Neural cell (in vitro differentiated cells): ENCODE measurements around the gene TCF25. TPM values are rescaled to one million over a fixed set of nuclear protein-coding genes. Genes with fewer than 3 reads are reported as not detected.

Source experiments
- H2AFZ ChIP-seq: fragments of 200-600, 300-800 bp; sonication (generic), shearing (Covaris generic); 2 replicates; pipeline ENCODE4 v1.6.0; 2014; ENCODE audit warnings: low read depth, mild to moderate bottlenecking, antibody characterized with exemption, low read length, moderate library complexity
- H3F3A ChIP-seq: fragments of 200-600 bp; shearing (Covaris generic); 2 replicates; pipeline ENCODE4 v1.6.1; 2016; ENCODE audit warnings: mild to moderate bottlenecking, moderate library complexity, mixed read lengths, antibody characterized with exemption, low read length; ENCODE audit not compliant: insufficient read depth, poor library complexity, severe bottlenecking
- H3K27ac ChIP-seq: fragments of 200-600, 300-800 bp; sonication (generic), shearing (Covaris generic); 2 replicates; pipeline ENCODE4 v1.5.1; 2014; ENCODE audit warnings: mild to moderate bottlenecking, low read length, moderate library complexity
- H3K27me3 ChIP-seq: fragments of 300-800, 200-600 bp; sonication (generic), shearing (Covaris generic); 2 replicates; pipeline ENCODE4 v1.6.0; 2014; ENCODE audit warnings: mild to moderate bottlenecking, low read depth, low read length, moderate library complexity; ENCODE audit not compliant: insufficient read depth
- H3K36me3 ChIP-seq: fragments of 300-800, 200-600 bp; sonication (generic), shearing (Covaris generic); 2 replicates; pipeline ENCODE4 v1.5.1; 2014; ENCODE audit warnings: mild to moderate bottlenecking, antibody characterized with exemption, low read length, moderate library complexity; ENCODE audit not compliant: insufficient read depth
- H3K4me2 ChIP-seq: fragments of 300-800, 200-600 bp; sonication (generic), shearing (Covaris generic); 2 replicates; pipeline ENCODE4 v1.6.0; 2014; ENCODE audit warnings: mild to moderate bottlenecking, low read length
- H3K4me3 ChIP-seq: fragments of 300-800, 200-600 bp; sonication (generic), shearing (Covaris generic); 2 replicates; pipeline ENCODE4 v1.5.1; 2014; ENCODE audit warnings: mild to moderate bottlenecking, low read length, moderate library complexity
- H3K79me2 ChIP-seq: fragments of 200-600 bp; shearing (Covaris generic); replicated peaks from 2 replicates; pipeline ENCODE4 v1.6.0; 2014; ENCODE audit warnings: mild to moderate bottlenecking, low read length, moderate library complexity; ENCODE audit not compliant: insufficient read depth
- H3K9ac ChIP-seq: fragments of 300-800, 200-600 bp; sonication (generic), shearing (Covaris generic); 2 replicates; pipeline ENCODE4 v1.6.1; 2016; ENCODE audit warnings: mild to moderate bottlenecking, low read length, mixed read lengths
- H3K9me2 ChIP-seq: fragments of 200-600 bp; shearing (Covaris generic); 2 replicates; pipeline ENCODE4 v1.6.1; 2016; ENCODE audit warnings: mild to moderate bottlenecking, low read length, mixed read lengths; ENCODE audit not compliant: insufficient read depth
- H3K9me3 ChIP-seq: fragments of 200-600, 300-800 bp; sonication (generic), shearing (Covaris generic); 2 replicates; pipeline ENCODE4 v1.6.1; 2016; ENCODE audit warnings: mild to moderate bottlenecking, mixed run types, low read length, moderate library complexity, mixed read lengths
- H4K20me1 ChIP-seq: fragments of 200-600 bp; shearing (Covaris generic); 2 replicates; pipeline ENCODE4 v1.6.1; 2016; ENCODE audit warnings: mild to moderate bottlenecking, mixed run types; ENCODE audit not compliant: insufficient read depth
- EP300 ChIP-seq: fragments of 450-650 bp; conservative IDR thresholded peaks from 2 replicates; pipeline ENCODE4 v1.6.1; 2014; ENCODE audit warnings: antibody characterized with exemption, mild to moderate bottlenecking, moderate library complexity; ENCODE audit not compliant: poor library complexity, severe bottlenecking
- EZH2 ChIP-seq: fragments of 200-600, 300-800 bp; shearing (Covaris generic), sonication (generic); IDR thresholded peaks from 2 replicates; pipeline ENCODE4 v1.6.1; 2014; ENCODE audit warnings: antibody characterized with exemption, low read length, borderline replicate concordance, mild to moderate bottlenecking; ENCODE audit not compliant: insufficient read depth, poor library complexity, severe bottlenecking
- MXI1 ChIP-seq: fragments of 450-650 bp; conservative IDR thresholded peaks from 2 replicates; pipeline ENCODE4 v1.6.1; 2014; ENCODE audit warnings: antibody characterized with exemption, mild to moderate bottlenecking; ENCODE audit not compliant: poor library complexity, severe bottlenecking
- POLR2AphosphoS5 ChIP-seq: IDR thresholded peaks from 2 replicates; pipeline ENCODE4 v1.6.1; 2012
- RAD21 ChIP-seq: fragments of 450-650 bp; conservative IDR thresholded peaks from 2 replicates; pipeline ENCODE4 v1.6.1; 2014; ENCODE audit warnings: antibody characterized with exemption, mild to moderate bottlenecking, moderate library complexity
- SMC3 ChIP-seq: fragments of 450-650 bp; conservative IDR thresholded peaks from 2 replicates; pipeline ENCODE4 v1.6.1; 2014; ENCODE audit warnings: antibody characterized with exemption, mild to moderate bottlenecking, moderate library complexity; ENCODE audit not compliant: poor library complexity
- TAF1 ChIP-seq: IDR thresholded peaks from 2 replicates; pipeline ENCODE4 v1.6.1; 2012; ENCODE audit warnings: low read depth
- polyA plus RNA-seq: library from polyadenylated mRNA; depleted of rRNA; stranded (reverse); fragments of >200 nt; gene quantifications from 2 replicates; pipeline ENCODE4 v1.2.3, GENCODE V29; 2014
- TF ChIP-seq, protein P1 (sequence below): fragments of 450-650 bp; IDR thresholded peaks from 2 replicates; pipeline ENCODE4 v1.5.1; 2014; ENCODE audit warnings: antibody characterized with exemption, mild to moderate bottlenecking, moderate library complexity; ENCODE audit not compliant: poor library complexity, severe bottlenecking
- TF ChIP-seq, protein P2 (sequence below): IDR thresholded peaks from 2 replicates; pipeline ENCODE4 v1.6.1; 2012; ENCODE audit warnings: borderline replicate concordance

Gene TCF25
- polyA plus RNA-seq, 1 donor from 2014 or later = 200 TPM

DNA sequence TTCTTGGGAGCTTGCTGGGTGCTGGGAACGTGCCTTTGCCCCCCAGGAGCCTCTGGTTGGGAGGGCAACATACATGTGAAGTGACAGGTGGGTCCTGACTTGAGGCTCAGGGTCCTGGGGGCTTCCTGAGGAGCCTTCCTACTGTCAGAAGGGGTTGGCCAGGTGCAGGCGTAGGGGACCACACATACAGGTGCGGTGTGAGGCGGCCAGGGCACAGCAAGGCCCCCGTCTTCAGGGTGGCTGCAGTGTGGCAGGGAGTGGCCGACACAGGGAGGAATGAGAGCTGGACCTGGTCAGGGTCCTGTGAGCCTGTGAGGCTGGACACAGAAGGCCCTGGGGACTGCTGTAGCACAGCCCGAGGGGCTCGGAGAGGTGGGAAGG, 10.6 kb downstream of the TCF25 start:
- H3K27me3 ChIP-seq = no peaks in the 10 kb centered on the region
- no peaks in the 10 kb centered on the region for H3K9me3 ChIP-seq
- no peaks in the 10 kb centered on the region for H4K20me1 ChIP-seq
- no peaks in the 10 kb centered on the region for H3F3A ChIP-seq
- no peak overlapping the region for H2AFZ ChIP-seq
- no peak overlapping the region for H3K4me3 ChIP-seq
- no peak overlapping the region for H3K27ac ChIP-seq
- H3K36me3 ChIP-seq = no peaks in the 10 kb centered on the region
- no peak overlapping the region for H3K4me2 ChIP-seq
- no peak overlapping the region for H3K9ac ChIP-seq
- no peaks in the 10 kb centered on the region for H3K9me2 ChIP-seq
- TF ChIP-seq MXI1 = no peak
- TF ChIP-seq, protein P1, sequence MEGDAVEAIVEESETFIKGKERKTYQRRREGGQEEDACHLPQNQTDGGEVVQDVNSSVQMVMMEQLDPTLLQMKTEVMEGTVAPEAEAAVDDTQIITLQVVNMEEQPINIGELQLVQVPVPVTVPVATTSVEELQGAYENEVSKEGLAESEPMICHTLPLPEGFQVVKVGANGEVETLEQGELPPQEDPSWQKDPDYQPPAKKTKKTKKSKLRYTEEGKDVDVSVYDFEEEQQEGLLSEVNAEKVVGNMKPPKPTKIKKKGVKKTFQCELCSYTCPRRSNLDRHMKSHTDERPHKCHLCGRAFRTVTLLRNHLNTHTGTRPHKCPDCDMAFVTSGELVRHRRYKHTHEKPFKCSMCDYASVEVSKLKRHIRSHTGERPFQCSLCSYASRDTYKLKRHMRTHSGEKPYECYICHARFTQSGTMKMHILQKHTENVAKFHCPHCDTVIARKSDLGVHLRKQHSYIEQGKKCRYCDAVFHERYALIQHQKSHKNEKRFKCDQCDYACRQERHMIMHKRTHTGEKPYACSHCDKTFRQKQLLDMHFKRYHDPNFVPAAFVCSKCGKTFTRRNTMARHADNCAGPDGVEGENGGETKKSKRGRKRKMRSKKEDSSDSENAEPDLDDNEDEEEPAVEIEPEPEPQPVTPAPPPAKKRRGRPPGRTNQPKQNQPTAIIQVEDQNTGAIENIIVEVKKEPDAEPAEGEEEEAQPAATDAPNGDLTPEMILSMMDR = no peak
- TF ChIP-seq RAD21 = no peak
- TF ChIP-seq, protein P2, sequence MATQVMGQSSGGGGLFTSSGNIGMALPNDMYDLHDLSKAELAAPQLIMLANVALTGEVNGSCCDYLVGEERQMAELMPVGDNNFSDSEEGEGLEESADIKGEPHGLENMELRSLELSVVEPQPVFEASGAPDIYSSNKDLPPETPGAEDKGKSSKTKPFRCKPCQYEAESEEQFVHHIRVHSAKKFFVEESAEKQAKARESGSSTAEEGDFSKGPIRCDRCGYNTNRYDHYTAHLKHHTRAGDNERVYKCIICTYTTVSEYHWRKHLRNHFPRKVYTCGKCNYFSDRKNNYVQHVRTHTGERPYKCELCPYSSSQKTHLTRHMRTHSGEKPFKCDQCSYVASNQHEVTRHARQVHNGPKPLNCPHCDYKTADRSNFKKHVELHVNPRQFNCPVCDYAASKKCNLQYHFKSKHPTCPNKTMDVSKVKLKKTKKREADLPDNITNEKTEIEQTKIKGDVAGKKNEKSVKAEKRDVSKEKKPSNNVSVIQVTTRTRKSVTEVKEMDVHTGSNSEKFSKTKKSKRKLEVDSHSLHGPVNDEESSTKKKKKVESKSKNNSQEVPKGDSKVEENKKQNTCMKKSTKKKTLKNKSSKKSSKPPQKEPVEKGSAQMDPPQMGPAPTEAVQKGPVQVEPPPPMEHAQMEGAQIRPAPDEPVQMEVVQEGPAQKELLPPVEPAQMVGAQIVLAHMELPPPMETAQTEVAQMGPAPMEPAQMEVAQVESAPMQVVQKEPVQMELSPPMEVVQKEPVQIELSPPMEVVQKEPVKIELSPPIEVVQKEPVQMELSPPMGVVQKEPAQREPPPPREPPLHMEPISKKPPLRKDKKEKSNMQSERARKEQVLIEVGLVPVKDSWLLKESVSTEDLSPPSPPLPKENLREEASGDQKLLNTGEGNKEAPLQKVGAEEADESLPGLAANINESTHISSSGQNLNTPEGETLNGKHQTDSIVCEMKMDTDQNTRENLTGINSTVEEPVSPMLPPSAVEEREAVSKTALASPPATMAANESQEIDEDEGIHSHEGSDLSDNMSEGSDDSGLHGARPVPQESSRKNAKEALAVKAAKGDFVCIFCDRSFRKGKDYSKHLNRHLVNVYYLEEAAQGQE = no peak
- TF ChIP-seq POLR2AphosphoS5 = no peak
- TF ChIP-seq SMC3 = no peak
- no peak for TF ChIP-seq EZH2
- no peak for TF ChIP-seq EP300
- TF ChIP-seq TAF1 = no peak
- peaks cover 3% of the 10 kb centered on the region for H3K79me2 ChIP-seq

DNA sequence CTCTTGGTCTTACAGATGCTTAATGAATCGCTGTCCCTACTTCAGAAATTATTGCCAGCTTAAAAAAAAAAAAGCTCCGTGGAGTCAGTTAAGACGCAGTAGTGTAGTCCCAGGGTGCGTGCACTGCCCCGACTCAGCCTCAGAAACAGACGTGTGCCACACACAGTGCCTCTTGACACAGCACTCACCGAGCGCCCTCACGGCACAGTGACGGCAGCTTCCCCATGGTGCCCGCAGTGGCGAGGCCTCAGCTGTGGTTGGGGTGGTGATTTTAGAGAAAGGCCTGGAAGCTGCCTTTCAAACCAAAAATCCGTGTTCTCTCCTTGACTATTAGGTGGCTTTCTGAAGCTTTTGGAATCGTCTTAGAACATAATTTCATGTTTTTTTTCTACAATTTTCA, 13.9 kb downstream of the TCF25 start:
- Histone ChIP-seq H3K9ac (no peak overlapping the region), H3F3A (no peaks in the 10 kb centered on the region), H3K9me2 (no peaks in the 10 kb centered on the region), H4K20me1 (no peaks in the 10 kb centered on the region), H3K36me3 (peaks cover 5% of the 10 kb centered on the region), H2AFZ (no peak overlapping the region), H3K4me3 (no peak overlapping the region), H3K79me2 (no peaks in the 10 kb centered on the region), H3K27me3 (no peaks in the 10 kb centered on the region), H3K27ac (no peak overlapping the region), H3K9me3 (no peaks in the 10 kb centered on the region), H3K4me2 (no peak overlapping the region)
- TF ChIP-seq MXI1 (no peak), EZH2 (no peak), TAF1 (no peak), POLR2AphosphoS5 (no peak), RAD21 (no peak), EP300 (no peak), SMC3 (no peak)
- TF ChIP-seq, protein P2 = no peak
- TF ChIP-seq, protein P1 = no peak
